C1 segment of cervical spinal cord (tissue), 14 donors: ENCODE data around the gene EPB41L2.
"Not testable (repeated sequence)": the region's sequence is repeated elsewhere in the genome, so short reads cannot be mapped to it uniquely, and the experiment has no call there.

ENCODE experiments used
- DNase-seq, 14 donors: peaks; one replicate each; lab custom pipeline; 2025; lab: John Stamatoyannopoulos, UW

The EPB41L2 gene

DNA sequence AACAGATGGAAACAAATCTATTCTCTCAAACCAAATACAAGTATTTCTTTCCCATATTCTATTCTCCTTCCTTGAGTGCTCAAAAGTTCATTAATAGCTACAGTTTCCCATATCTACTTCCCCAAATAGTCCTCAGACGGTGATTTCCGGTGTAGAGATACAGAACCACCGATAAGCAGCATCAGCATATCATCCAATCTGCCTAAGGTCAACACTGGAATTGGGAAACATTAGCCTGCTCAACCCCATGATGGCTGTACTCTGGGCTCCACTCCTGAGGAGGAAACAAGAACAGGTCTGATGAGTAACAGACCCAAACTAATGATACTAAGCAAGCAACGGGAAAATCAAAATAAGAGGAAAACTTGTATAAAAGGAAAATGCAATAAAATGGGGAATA, 115.6 kb downstream of the EPB41L2 start:
- no peak for DNase-seq

DNA sequence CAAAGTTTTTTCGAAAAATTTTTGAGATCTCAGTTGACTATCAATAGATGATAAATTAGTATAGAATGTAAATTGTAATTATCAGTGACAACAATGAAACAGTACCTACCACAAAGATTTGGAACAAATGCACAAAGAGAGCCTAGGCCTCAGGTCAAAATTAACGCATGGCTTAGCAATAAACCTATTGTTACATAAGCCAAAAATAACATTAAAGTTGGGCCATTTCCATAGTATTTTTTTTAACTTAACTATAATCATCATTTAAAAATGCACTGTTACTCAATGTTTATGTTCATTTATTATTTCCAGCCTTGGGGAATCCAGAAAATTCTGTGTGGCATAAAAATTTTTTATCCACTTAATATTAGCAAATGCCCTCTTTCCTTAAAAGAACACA, 117.0 kb downstream of the EPB41L2 start:
- DNase-seq: no peak

DNA sequence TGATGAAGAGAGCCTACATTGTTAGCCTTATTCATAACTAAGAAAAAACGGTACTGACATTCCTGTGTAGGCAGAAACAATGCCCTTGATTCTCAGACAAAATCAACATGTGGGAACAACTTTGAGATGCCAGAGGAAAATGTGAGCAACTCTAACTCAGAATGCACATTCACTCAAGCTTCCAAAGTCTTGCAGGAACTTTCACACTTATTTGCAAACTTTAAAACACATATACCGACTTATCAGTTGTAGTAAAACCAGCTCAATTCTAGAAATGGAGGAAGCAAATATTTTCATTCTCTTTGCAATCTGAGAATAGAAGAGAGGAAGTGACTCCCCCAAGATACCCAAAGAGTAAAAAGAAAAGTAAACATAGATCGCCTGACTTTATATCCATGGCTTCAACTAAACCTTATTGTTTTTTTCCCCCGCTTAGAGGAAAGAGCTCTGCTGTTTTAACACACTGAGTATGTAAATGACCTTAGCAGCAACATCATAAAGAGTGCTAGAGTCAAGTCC, 117.6 kb downstream of the EPB41L2 start:
- no peak for DNase-seq

DNA sequence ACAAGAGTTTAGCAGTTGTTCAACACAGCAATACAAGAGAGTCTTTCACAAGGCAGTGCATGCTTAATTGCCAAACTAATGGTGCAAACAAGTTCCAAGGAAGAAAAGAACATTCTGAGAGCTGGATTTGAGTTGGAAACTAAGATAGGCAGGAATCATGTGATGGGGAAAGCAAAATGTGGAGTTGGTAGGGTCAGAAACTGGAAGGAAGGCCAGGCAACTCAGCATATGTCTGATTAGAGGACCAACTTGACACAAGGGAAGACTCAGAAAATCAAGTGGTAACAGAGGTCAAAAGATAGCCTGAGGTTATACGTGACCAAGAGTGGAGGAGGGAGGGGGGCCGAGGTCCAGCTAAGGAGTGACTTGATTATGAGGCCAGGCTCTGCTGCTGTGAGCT, 118.6 kb downstream of the EPB41L2 start:
- peak in 3 of 14 donors; percentile 22 to 32 (median 29) for DNase-seq

DNA sequence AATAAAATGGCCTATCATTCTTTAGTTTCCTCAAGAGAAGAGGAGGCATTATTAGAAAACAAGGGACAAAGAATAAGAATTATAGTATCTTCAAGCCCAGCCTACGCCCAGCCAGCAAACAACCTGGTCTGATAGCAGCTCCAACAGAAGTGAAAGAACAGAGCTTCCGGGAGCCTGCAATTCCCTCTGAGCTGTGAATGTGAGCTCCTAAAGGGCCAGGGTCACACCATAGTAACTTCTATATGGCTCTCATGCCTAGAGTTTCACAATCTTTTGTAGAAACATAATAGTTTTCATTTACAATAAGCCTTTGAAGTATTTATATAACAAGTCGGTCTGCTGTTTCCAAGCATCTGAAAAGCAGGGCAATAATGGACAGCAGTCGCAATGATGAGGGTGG, 119.3 kb downstream of the EPB41L2 start:
- DNase-seq: no peak

DNA sequence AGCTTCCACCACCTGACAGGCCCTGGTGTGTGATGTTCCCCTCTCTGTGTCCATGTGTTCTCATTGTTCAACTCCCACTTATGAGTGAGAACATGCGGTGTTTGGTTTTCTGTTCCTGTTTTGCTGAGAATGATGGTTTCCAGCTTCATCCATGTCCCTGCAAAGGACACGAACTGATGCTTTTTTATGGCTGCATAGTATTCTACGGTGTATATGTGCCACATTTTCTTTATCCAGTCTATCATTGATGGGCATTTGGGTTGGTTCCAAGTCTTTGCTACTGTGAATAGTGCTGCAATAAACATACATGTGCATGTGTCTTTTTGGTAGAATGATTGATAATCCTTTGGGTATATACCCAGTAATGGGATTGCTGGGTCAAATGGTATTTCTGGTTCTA, 120.3 kb downstream of the EPB41L2 start:
- DNase-seq: not testable (repeated sequence)

DNA sequence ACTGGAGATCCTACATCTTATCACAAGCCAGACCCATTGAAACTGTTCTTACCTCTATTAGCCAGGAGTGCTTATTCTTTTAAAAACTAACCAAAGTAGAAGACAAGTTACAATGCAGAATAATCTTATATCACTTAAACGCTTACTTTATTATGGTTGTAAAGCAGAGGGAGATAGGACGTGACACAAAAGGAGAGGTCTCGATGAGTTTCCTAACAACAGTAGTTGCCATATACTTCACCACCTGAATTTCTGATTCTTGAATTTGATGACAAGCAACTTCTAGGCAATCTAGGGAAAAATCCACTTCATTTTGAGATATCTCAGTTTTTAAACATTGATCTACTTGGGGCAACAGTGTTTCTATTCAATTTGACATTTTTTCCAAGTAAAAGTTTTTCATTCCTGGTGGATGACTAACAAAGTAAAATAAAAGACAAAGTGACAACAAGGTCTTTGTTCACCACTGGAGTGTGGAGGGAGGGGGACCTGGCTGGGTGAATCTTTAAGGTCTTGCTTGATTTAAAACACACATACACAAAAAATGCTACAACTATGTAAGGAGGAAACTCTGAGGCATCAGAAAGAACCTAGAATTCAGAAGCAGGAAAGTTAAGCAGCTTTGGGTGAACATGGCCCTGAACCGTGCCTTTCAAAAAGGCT, 125.0 kb downstream of the EPB41L2 start:
- no peak for DNase-seq

DNA sequence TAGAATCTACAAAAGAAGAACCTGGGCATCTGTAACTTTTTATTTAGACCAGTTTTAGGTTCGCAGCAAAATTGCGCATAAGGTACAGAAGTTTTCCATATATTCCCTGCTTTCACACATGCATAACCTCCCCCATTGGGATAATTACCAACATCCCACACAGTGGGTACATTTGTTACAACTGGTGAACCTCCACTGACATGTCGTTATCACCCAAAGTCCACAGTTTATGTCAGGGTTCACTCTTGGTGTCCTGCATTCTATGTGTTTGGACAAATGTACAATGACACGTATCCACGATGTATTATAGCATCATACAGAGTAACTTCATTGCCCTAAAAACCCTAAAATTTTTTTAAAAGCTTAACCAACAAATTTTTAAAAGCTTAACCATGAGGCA, 126.1 kb downstream of the EPB41L2 start:
- no peak for DNase-seq

DNA sequence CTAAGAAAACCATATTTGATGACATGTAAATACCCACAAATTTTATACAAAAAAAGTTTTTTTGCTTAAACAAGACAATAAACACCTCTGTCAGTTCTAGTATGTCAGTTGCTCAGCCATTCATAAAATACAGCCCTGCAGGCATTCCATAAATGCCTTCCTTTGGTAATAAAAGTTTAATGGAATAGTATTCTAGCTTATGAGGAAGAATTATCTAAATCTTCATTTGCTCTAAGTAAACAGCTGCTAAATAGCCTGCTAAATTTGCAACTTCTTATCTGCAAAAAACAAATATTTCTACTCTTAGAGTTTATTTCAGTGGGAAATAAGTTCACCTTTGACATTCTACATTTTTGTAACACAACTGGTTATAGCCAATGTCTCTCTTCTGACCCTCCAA, 127.1 kb downstream of the EPB41L2 start:
- no peak for DNase-seq

DNA sequence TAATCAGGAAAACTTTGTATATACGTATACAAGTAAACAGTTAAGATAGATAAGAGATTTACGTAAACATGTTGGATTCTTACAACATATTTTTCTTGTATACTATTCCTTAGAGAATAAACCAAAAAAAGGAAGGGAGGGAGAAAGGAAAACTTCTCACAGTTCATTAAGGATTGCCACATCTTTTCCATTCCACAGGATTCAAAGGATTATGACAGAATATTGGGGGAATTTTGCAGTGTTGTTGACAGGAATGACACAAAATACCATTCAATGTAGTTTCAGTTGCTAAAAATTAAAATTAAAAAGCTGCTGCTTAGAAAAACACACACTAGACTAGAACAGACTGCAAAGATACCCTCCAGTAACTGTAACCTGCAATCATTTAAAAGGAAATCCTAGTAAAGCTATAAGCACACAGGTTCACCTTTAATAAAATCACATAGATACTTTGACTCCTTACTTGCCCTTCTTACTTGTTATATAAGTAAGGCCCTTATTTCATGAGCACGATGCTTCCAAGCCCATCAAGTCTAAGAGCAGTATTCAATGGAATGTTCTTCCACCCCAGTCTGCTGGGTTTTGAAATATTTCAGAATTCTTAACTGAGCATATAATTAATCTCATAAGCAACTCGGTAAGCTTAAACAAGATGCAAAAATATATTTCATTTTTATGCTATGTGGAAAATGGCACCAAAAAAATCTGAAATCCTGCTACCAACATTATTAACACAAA, 128.0 kb downstream of the EPB41L2 start:
- DNase-seq: no peak

DNA sequence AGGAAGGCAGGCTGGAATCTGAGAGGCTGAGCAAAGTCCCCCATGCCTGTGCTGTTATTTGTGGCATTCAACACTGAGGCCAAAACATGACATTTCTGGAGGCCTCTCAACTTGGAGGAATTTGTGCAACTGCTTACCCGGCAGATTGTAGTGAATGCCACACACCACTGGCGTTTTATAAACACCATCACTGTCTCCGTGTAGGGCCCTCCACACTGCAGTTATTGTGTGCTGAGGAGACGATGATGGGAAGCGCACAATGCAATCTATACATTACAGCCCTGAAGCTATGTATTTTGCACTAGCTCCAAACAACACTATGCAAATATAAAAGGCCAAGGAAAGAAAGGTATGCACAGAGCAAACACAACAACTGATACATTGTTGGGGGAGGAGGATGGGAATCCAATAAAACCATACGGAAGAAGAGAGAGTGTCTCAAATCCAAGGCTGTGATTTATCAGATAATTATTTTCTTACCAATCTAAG, 129.3 kb downstream of the EPB41L2 start:
- DNase-seq: peak in 3 of 14 donors; percentile 33 to 34 (median 33)

DNA sequence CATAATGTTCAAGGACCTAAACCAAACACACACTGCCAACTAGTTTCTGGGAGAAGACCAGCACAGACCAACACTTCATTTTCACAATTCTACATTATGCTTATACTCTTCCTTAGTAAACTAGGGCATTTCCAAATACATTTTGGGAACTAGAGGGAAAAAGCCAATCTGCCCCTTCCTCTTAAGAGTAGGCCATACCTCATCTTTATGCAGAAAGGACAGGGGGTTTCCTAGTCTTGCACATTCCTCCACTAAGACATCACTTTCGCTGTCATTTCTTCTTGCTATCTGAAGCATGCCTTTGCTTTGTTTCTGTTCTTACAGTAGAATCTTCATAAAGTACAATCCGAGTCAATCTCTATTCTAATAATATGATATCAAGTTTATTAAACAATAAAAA, 130.1 kb downstream of the EPB41L2 start:
- DNase-seq: no peak

DNA sequence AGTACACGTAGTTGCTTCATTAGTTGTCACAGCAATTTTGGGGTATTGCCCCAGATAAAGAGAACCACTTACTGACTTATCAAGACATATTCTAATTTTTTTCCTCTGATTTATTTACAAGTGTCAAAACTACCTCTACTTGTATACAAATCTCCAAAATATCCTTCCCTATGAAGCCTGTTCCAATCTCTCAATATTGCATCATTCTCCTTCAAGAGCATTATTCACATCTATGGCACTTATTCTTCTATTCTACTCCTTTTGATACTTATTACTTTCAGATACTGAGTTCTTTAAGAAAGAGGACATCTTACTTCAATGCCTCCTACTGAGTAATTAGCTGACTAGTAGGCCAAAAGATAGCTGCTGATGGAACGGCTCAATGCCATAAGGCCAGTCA, 130.6 kb downstream of the EPB41L2 start:
- DNase-seq: no peak

DNA sequence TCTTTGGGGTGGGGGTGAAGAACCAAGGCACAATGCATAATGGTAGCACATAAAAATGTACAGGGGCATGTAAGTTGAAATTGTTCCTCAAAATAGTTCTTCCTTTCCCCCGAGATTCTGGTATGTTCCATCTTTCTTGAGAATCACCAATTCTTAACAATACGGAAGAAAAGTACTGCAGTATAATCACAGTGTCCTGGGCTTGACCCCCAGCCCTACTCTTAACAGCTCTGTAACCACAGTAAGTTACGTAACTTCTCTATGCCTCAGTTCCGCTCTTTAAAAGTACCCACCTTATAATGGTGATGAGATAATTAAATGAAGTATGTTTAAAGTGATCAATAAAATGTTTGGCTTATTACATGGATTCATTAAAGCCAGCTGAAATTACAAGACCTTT, 131.4 kb downstream of the EPB41L2 start:
- no peak for DNase-seq

DNA sequence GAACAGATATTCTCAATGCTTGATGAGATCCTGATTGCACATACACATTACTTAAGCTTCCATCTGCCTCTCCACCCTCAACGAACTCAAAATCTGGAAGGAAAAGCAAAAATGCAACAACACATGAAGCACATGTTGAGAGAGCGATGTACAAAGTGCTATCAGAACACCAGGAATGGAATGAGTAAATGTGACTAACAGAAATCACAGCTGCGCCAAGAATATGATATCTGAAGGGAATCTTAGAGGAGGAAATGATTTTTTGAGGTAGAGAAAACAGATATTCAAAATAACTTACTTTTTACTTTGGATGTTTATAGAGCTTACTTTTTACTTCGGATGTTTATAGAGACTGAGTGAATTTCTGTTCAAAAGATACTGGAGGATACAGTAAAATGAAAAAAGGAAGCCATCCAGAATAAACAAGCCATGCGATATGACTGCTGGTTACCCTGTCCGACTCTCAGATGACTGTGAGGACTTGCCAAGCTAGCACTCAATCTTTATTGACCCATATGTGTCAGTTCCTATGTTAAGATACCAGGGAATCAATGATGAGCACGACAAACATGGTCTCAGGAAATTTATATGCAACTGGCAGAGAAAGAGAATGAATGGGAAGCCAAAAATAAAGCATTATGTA, 133.9 kb downstream of the EPB41L2 start:
- DNase-seq: no peak

DNA sequence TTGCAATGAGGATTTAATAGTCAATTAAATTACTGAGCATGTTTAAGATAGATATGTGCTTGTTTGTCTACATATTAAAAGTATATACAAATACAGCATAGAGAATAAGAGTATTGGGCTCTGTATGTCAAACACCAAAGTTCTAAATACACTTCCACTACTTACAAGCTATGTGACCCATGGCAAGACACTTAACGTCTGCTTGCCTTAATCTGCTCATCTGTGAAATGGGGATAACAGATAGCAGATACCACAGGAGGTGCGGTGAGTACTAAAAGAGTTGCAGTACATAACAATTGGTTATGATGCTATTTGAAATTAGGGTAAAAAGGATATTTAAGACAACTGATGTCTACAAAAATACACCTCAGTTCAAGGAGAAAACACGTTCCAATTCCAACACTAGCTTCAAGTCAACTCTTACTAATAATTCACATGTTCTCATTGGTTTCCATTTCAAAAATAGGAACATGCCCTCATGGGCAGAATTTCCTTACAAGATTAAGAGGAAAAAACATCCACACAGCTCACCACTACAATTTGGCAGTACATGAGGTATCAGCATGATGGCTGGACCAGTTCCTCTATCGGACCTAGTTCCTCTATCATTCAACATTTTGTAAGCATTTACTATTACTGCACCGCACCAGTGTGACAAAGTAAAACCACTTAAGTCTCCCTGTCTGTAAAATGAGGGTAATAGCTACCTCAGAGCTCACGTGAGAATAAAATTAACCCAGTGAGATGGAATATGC, 134.7 kb downstream of the EPB41L2 start:
- DNase-seq: no peak

DNA sequence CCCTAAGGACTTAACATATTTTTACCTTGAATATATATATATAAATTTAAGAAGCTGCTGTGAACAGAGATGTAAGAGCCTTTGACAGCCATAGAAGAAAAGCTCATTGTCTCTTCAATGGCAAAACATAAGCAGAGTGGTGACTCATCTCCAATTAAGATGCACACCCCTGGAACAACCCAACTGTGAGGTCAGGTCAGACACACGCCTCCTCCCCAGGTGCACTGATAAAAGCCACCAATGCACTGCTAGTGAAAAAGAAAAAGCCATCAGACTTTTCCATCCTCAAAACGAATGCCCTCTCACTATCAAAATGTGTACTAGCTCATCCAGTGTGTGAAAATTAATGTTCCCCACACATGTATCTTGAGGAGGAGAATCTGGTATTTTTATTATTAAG, 135.7 kb downstream of the EPB41L2 start:
- no peak for DNase-seq

DNA sequence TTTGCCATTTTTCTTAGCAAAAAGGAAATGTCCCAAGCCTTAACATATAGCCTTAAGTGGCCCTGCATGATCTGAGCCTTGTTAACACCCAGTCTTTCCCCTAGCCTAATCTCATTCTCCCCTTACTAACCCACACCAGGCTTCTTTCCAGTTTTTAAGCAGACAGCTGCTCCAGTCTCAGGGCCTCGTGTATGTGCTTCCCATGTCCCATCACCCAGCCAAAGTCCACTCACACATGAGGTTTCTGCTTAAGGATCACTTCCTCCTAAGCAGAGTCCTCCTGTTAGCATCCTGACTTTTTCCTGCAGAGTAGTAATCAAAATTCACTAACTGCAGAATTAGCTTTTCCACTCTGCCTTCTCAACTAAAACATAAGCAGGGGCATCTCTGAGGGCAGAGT, 139.7 kb downstream of the EPB41L2 start:
- no peak for DNase-seq

DNA sequence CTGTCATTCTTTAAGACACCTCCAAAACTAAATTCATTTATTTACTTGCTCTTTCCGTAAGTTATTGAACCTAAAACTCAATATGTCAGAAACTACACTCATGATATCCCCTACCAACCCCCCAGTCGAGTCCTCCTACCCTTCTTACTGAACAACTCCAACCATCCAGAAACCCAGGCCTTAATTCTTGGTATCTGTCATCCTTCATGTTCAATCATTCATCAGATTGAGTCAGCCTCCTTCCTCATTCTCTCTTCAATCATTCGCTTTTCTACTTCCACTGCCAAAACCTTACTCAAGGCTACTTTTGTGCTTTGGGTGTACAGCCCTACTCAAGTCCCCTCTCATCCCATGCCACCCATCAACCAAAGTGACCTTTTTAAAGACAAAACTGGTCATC, 140.1 kb downstream of the EPB41L2 start:
- no peak for DNase-seq

DNA sequence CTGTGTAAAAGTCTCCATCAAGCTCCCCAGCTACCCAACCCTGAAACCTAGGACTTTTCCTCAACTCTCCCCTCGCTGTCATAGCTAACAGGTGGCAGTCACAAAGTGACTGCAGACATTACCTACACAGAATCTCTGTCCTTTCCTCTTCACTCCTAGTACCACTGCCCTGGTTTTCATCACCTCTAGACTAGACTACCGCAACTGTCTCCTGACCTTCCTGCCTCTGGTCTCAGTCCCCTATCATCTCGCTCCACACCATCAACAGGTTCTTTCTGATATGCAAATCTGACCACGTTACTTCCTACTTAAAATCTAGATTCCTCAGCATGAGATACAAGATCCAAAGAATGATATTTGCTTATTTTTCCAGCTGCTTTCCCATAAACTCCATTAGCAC, 142.1 kb downstream of the EPB41L2 start:
- no peak for DNase-seq

DNA sequence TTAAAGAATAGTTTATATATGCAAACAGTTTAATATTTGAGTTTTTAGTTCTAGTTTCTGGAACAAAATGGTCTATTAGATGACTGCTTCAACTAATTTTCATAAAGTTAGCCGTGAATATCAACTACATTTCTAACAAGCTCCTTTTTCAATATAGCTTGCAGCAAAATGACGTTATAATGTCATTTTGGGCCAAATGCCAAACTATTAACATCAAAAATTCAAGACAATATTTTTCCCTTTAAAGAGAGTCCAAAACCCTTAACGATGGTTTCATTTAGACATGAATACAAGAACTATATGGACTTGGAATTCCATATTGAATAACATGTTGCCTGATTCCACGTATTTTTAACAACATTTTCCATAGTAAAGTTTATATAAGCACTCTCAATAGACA, 144.9 kb downstream of the EPB41L2 start:
- no peak for DNase-seq

DNA sequence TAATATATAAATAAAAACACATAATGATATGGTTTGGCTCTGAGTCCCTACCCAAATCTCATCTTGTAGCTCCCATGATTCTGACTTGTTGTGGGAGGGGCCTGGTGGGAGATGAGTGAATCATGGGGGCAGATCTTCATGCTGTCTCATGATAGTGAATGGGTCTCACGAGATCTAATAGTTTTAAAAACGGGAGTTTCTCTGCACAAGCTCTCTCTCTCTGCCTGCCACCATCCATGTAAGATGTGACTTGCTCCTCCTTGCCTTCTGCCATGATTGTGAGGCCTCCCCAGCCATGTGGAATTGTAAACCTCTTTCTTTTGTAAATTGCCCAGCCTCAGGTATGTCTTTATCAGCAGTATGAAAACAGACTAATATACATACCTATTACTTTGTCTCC, 147.4 kb downstream of the EPB41L2 start:
- not testable (repeated sequence) for DNase-seq
